Measurements from ENCODE around the gene PLPP3. TPM values are rescaled to one million over a fixed set of nuclear protein-coding genes. Genes with fewer than 3 reads are reported as not detected.

Gene PLPP3
- total RNA-seq, 4 donors from 2014 or later: 16.5 to 116 (median 33.5) TPM

- no peak overlapping the region for H3K4me3 ChIP-seq
- H3K4me1 ChIP-seq: peaks cover 0 to 70% (median 14%) of the 10 kb centered on the region in 3 donors
- H3K27me3 ChIP-seq: no peaks in the 10 kb centered on the region
- no peak for DNase-seq
- no peaks in the 10 kb centered on the region for H3K9me3 ChIP-seq
- H3K27ac ChIP-seq: no peak overlapping the region
- peaks cover 0 to 55% (median 13%) of the 10 kb centered on the region in 3 donors for H3K36me3 ChIP-seq
- WGBS, 2 donors: 58 to 68% methylated on average over 4 of the region's 4 CpGs
- TF ChIP-seq CTCF (IDR thresholded peaks at IDR 0.05): no peak
- TF ChIP-seq POLR2A (IDR thresholded peaks at IDR 0.05): no peak
- intact Hi-C loops (cut with DNase I): no loop called here
Observed at GRCh38 chr1:56533621-56534020, 45.7 kb downstream of the PLPP3 start.

GRCh38 chr1:56533197-56533596, 46.2 kb downstream of the PLPP3 start:
- H3K27me3 ChIP-seq: no peaks in the 10 kb centered on the region
- DNase-seq: no peak
- peaks cover 0 to 55% (median 13%) of the 10 kb centered on the region in 3 donors for H3K36me3 ChIP-seq
- H3K9me3 ChIP-seq: no peaks in the 10 kb centered on the region
- H3K27ac ChIP-seq: no peak overlapping the region
- 65 to 83% methylated on average over 3 of the region's 3 CpGs for WGBS, 2 donors
- H3K4me1 ChIP-seq: peaks cover 0 to 70% (median 18%) of the 10 kb centered on the region in 3 donors
- TF ChIP-seq CTCF (IDR thresholded peaks at IDR 0.05): no peak
- no peak for TF ChIP-seq POLR2A (IDR thresholded peaks at IDR 0.05)
- intact Hi-C loops (cut with DNase I): no loop called here
- no peak overlapping the region for H3K4me3 ChIP-seq

GRCh38 chr1:56532350-56532683, 47.0 kb downstream of the PLPP3 start:
- intact Hi-C loops (cut with DNase I): no loop called here
- H3K36me3 ChIP-seq: peaks cover 0 to 55% (median 13%) of the 10 kb centered on the region in 3 donors
- no peak for TF ChIP-seq CTCF (IDR thresholded peaks at IDR 0.05)
- no peak for TF ChIP-seq POLR2A (IDR thresholded peaks at IDR 0.05)
- no peak overlapping the region for H3K4me3 ChIP-seq
- WGBS, 2 donors: 50 to 60% methylated on average over 1 of the region's 1 CpG
- H3K27me3 ChIP-seq: no peaks in the 10 kb centered on the region
- no peak for DNase-seq
- no peak overlapping the region for H3K27ac ChIP-seq
- peaks cover 0 to 73% (median 27%) of the 10 kb centered on the region in 3 donors for H3K4me1 ChIP-seq
- H3K9me3 ChIP-seq: no peaks in the 10 kb centered on the region

- peaks cover 0 to 52% (median 12%) of the 10 kb centered on the region in 3 donors for H3K36me3 ChIP-seq
- WGBS, 2 donors: 80 to 87% methylated on average over 6 of the region's 6 CpGs
- intact Hi-C loops (cut with DNase I): no loop called here
- no peak overlapping the region for H3K27ac ChIP-seq
- H3K9me3 ChIP-seq: no peaks in the 10 kb centered on the region
- TF ChIP-seq CTCF (IDR thresholded peaks at IDR 0.05): no peak
- no peak for TF ChIP-seq POLR2A (IDR thresholded peaks at IDR 0.05)
- DNase-seq: no peak
- no peaks in the 10 kb centered on the region for H3K27me3 ChIP-seq
- H3K4me1 ChIP-seq: peaks cover 0 to 73% (median 30%) of the 10 kb centered on the region in 3 donors
- no peak overlapping the region for H3K4me3 ChIP-seq
Observed at GRCh38 chr1:56531624-56532349, 47.6 kb downstream of the PLPP3 start.

- Histone ChIP-seq H3K27ac (no peak overlapping the region), H3K27me3 (no peaks in the 10 kb centered on the region), H3K9me3 (no peaks in the 10 kb centered on the region), H3K36me3 (peaks cover 0 to 33% (median 1%) of the 10 kb centered on the region in 3 donors), H3K4me1 (peaks cover 9 to 90% (median 41%) of the 10 kb centered on the region in 3 donors), H3K4me3 (no peak overlapping the region)
- no peak for TF ChIP-seq CTCF (IDR thresholded peaks at IDR 0.05)
- TF ChIP-seq POLR2A (IDR thresholded peaks at IDR 0.05): no peak
- intact Hi-C loops (cut with DNase I): no loop called here
- DNase-seq: no peak
Observed at GRCh38 chr1:56529801-56530200, 49.6 kb downstream of the PLPP3 start.

Data from esophagus squamous epithelium (tissue), 5 donors.